ENCODE data around the gene COQ8B.

DNA sequence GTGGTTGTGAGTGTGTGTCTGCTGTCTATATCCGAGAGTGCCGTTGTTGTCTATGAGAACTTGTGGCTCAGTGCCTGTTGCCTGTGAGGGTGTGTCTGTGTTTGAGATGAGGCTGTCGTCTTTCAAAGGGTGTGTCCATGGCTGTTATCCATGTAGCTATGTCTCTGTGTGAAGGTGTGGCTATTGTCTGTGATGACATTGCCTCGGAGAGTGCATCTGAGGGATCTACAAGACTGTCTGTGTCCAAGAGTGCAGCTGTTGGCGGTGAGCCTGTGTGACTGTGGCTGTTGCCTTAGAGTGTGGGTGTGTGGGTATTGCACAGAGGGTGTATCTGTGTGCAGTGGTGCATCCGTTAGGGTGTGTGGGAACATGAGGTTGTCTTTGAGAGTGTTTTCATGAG lies 31.1 kb downstream of the COQ8B start:
- TF ChIP-seq, protein P1, sequence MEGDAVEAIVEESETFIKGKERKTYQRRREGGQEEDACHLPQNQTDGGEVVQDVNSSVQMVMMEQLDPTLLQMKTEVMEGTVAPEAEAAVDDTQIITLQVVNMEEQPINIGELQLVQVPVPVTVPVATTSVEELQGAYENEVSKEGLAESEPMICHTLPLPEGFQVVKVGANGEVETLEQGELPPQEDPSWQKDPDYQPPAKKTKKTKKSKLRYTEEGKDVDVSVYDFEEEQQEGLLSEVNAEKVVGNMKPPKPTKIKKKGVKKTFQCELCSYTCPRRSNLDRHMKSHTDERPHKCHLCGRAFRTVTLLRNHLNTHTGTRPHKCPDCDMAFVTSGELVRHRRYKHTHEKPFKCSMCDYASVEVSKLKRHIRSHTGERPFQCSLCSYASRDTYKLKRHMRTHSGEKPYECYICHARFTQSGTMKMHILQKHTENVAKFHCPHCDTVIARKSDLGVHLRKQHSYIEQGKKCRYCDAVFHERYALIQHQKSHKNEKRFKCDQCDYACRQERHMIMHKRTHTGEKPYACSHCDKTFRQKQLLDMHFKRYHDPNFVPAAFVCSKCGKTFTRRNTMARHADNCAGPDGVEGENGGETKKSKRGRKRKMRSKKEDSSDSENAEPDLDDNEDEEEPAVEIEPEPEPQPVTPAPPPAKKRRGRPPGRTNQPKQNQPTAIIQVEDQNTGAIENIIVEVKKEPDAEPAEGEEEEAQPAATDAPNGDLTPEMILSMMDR (IDR thresholded peaks at IDR 0.05): no peak
- no peak for TF ChIP-seq POLR2A (IDR thresholded peaks at IDR 0.05)

Data from upper lobe of left lung (tissue), 4 donors.